ENCODE measurements around the gene PNMA1. TPM values are rescaled to one million over a fixed set of nuclear protein-coding genes. Genes with fewer than 3 reads are reported as not detected.

The PNMA1 gene
- total and polyA plus RNA-seq, 2 of the 13 experiments (the other 11 are each of a cell fraction or from before 2014, with no cell fraction given): 7.0 to 8.3 TPM

GRCh38 chr14:73753887-73754795 is 40.0 kb upstream of the PNMA1 start:
- intact Hi-C loops (cut with micrococcal nuclease; ENCODE audit: unreplicated experiment): loop anchor here (2.0 kb wide), 1 partner anchor 71 kb away; no protein-coding TSS in a partner anchor
- TF ChIP-seq ZNF770 (CRISPR knock-in tag; IDR thresholded peaks at IDR 0.05) (no peak), ZNF746 (CRISPR knock-in tag; IDR thresholded peaks at IDR 0.05) (no peak), CBX5 (CRISPR knock-in tag; IDR thresholded peaks at IDR 0.05; ENCODE audit: borderline replicate concordance) (no peak), CAMTA2 (CRISPR knock-in tag; IDR thresholded peaks at IDR 0.05; ENCODE audit: borderline replicate concordance) (no peak), CEBPG (CRISPR knock-in tag; IDR thresholded peaks at IDR 0.05) (no peak), HNF1B (CRISPR knock-in tag; IDR thresholded peaks at IDR 0.05) (0 out of 2 replicates have a peak, but pooled peaks have one; percentile 6)
- TF ChIP-seq, protein P1, sequence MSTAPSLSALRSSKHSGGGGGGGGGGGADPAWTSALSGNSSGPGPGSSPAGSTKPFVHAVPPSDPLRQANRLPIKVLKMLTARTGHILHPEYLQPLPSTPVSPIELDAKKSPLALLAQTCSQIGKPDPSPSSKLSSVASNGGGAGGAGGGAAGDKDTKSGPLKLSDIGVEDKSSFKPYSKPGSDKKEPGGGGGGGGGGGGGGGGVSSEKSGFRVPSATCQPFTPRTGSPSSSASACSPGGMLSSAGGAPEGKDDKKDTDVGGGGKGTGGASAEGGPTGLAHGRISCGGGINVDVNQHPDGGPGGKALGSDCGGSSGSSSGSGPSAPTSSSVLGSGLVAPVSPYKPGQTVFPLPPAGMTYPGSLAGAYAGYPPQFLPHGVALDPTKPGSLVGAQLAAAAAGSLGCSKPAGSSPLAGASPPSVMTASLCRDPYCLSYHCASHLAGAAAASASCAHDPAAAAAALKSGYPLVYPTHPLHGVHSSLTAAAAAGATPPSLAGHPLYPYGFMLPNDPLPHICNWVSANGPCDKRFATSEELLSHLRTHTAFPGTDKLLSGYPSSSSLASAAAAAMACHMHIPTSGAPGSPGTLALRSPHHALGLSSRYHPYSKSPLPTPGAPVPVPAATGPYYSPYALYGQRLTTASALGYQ (CRISPR knock-in tag; IDR thresholded peaks at IDR 0.05): no peak
- TF ChIP-seq, protein P2, sequence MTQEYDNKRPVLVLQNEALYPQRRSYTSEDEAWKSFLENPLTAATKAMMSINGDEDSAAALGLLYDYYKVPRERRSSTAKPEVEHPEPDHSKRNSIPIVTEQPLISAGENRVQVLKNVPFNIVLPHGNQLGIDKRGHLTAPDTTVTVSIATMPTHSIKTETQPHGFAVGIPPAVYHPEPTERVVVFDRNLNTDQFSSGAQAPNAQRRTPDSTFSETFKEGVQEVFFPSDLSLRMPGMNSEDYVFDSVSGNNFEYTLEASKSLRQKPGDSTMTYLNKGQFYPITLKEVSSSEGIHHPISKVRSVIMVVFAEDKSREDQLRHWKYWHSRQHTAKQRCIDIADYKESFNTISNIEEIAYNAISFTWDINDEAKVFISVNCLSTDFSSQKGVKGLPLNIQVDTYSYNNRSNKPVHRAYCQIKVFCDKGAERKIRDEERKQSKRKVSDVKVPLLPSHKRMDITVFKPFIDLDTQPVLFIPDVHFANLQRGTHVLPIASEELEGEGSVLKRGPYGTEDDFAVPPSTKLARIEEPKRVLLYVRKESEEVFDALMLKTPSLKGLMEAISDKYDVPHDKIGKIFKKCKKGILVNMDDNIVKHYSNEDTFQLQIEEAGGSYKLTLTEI (CRISPR knock-in tag; conservative IDR thresholded peaks at IDR 0.05): no peak
- TF ChIP-seq, protein P3, sequence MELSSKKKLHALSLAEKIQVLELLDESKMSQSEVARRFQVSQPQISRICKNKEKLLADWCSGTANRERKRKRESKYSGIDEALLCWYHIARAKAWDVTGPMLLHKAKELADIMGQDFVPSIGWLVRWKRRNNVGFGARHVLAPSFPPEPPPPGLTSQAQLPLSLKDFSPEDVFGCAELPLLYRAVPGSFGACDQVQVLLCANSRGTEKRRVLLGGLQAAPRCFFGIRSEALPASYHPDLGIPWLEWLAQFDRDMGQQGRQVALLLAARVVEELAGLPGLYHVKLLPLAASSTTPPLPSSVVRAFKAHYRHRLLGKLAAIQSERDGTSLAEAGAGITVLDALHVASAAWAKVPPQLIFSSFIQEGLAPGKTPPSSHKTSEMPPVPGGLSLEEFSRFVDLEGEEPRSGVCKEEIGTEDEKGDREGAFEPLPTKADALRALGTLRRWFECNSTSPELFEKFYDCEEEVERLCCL (CRISPR knock-in tag; IDR thresholded peaks at IDR 0.05; ENCODE audit: borderline replicate concordance): no peak
- TF ChIP-seq, protein P4, sequence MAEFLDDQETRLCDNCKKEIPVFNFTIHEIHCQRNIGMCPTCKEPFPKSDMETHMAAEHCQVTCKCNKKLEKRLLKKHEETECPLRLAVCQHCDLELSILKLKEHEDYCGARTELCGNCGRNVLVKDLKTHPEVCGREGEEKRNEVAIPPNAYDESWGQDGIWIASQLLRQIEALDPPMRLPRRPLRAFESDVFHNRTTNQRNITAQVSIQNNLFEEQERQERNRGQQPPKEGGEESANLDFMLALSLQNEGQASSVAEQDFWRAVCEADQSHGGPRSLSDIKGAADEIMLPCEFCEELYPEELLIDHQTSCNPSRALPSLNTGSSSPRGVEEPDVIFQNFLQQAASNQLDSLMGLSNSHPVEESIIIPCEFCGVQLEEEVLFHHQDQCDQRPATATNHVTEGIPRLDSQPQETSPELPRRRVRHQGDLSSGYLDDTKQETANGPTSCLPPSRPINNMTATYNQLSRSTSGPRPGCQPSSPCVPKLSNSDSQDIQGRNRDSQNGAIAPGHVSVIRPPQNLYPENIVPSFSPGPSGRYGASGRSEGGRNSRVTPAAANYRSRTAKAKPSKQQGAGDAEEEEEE (CRISPR knock-in tag; IDR thresholded peaks at IDR 0.05; ENCODE audit: borderline replicate concordance): no peak

More at GRCh38 chr14:73753887-73754795, 40.0 kb upstream of the PNMA1 start:
- ChIA-PET POLR2A (interaction anchor here (0.8 to 4.0 kb wide), 14 partner anchors 10 to 133 kb away, joined by 3 to 59 read pairs (median 4); partner anchors contain the start of genes PTGR2 and ZNF410), CTCF (ENCODE audit: low intra/inter-chr PET ratio, low total read pairs) (no interaction called here)
- Histone ChIP-seq H3K36me3 (replicated peaks in 1 of 2; ENCODE audit: control insufficient read depth in 1 of 2, insufficient read depth in 2 of 2, low read length in 2 of 2) (no peaks in the 10 kb centered on the region; a peak in 3 of 5 replicates), H2AFZ (ENCODE audit: low read length) (no peak overlapping the region), H3K27ac (ENCODE audit: extremely low read length, insufficient read depth, low read length) (peak overlapping the region; percentile 84), H3K27me3 (ENCODE audit: control insufficient read depth in 1 of 2, insufficient read depth in 2 of 2, low read length in 2 of 2) (no peaks in the 10 kb centered on the region), H3K79me2 (ENCODE audit: insufficient read depth, low read length) (peaks cover 98% of the 10 kb centered on the region), H3K4me1 (ENCODE audit: insufficient read depth, low read length) (peaks cover 98% of the 10 kb centered on the region), H3K4me2 (ENCODE audit: low read depth, low read length) (peak overlapping the region; percentile 94), H3K9ac (ENCODE audit: insufficient read depth, low read depth, low read length) (peak overlapping the region; percentile 54), H3K9me3 (ENCODE audit: low read length) (no peaks in the 10 kb centered on the region), H3K4me3 (replicated peaks in 1 of 3; ENCODE audit: insufficient read depth in 1 of 3, low read depth in 2 of 3, low read length in 3 of 3) (peak overlapping the region; percentile 18 to 65 (median 43)), H4K20me1 (ENCODE audit: insufficient read depth, low read length) (peaks cover 60% of the 10 kb centered on the region)
- WGBS (ENCODE audit: low lambda C conversion rate): 13% methylated on average over 14 of the region's 14 CpGs
- DNase-seq (ENCODE audit: low spot score) (no peak), FAIRE-seq (peak; percentile 44), ATAC-seq (peak; percentile 37)
- in situ Hi-C loops (cut with HindIII; ENCODE audit: extremely low pct_ligation_motif_present, low pct_unique_long_range_greater_than_20kb): loop anchor here (10.0 kb wide), 1 partner anchor 71 kb away; no protein-coding TSS in a partner anchor
- no TSS peak for BruUV-seq (replicated peaks)

All from HepG2 (cell line).